Colon (tissue), 2 donors: ENCODE data around the gene PNPLA7.
"Not testable (repeated sequence)": the region's sequence is repeated elsewhere in the genome, so short reads cannot be mapped to it uniquely, and the experiment has no call there.

Experiments
- FAIRE-seq: peaks from 2 replicates; lab custom pipeline; 2012; peaks lifted over from hg19 to GRCh38; lab: Jason Lieb, UNC
- donor health status: control.
- donor health status: control.

Gene PNPLA7

GRCh38 chr9:137540536-137540935, 9.7 kb downstream of the PNPLA7 start:
- FAIRE-seq: no peak

- FAIRE-seq: no peak
Observed at GRCh38 chr9:137538058-137538457, 12.1 kb downstream of the PNPLA7 start.

- not testable (repeated sequence) for FAIRE-seq
Observed at GRCh38 chr9:137536594-137537131, 13.5 kb downstream of the PNPLA7 start.

- no peak for FAIRE-seq
Observed at GRCh38 chr9:137535120-137535428, 15.1 kb downstream of the PNPLA7 start.

- no peak for FAIRE-seq
Observed at GRCh38 chr9:137534256-137535119, 15.7 kb downstream of the PNPLA7 start.

- FAIRE-seq: not testable (repeated sequence)
Observed at GRCh38 chr9:137532891-137533468, 17.2 kb downstream of the PNPLA7 start.

GRCh38 chr9:137531099-137531765, 19.0 kb downstream of the PNPLA7 start:
- no peak for FAIRE-seq

- no peak for FAIRE-seq
Observed at GRCh38 chr9:137530331-137530730, 19.9 kb downstream of the PNPLA7 start.

GRCh38 chr9:137524981-137525317, 25.3 kb downstream of the PNPLA7 start:
- no peak for FAIRE-seq

GRCh38 chr9:137524161-137524980, 25.8 kb downstream of the PNPLA7 start:
- FAIRE-seq: no peak

GRCh38 chr9:137522746-137523455, 27.3 kb downstream of the PNPLA7 start:
- FAIRE-seq: no peak

GRCh38 chr9:137521405-137521985, 28.7 kb downstream of the PNPLA7 start:
- FAIRE-seq: no peak

- no peak for FAIRE-seq
Observed at GRCh38 chr9:137520614-137521404, 29.4 kb downstream of the PNPLA7 start.

- no peak for FAIRE-seq
Observed at GRCh38 chr9:137519553-137519952, 30.6 kb downstream of the PNPLA7 start.

GRCh38 chr9:137518661-137519459, 31.3 kb downstream of the PNPLA7 start:
- FAIRE-seq: not testable (repeated sequence)

- no peak for FAIRE-seq
Observed at GRCh38 chr9:137516144-137516917, 33.9 kb downstream of the PNPLA7 start.

GRCh38 chr9:137515338-137515724, 34.9 kb downstream of the PNPLA7 start:
- no peak for FAIRE-seq

- FAIRE-seq: no peak
Observed at GRCh38 chr9:137514691-137515337, 35.4 kb downstream of the PNPLA7 start.
